Stimulated activated CD8-positive, alpha-beta memory T cell treated with anti-CD3 and anti-CD28 coated beads, Interleukin-12 subunit alpha, Interleukin-12 subunit beta, amount 100 ng/mL, for 4 hours (primary cell): ENCODE measurements around the gene NBAS.
"Not testable (repeated sequence)": the region's sequence is repeated elsewhere in the genome, so short reads cannot be mapped to it uniquely, and the experiment has no call there.

ENCODE experiments used
- DNase-seq: peaks from one replicate; pipeline ENCODE4 v3.0.0-alpha.2; 2020; ENCODE audit warnings: low read depth

NBAS gene

GRCh38 chr2:15260835-15261234, 300.3 kb downstream of the NBAS start:
- no peak for DNase-seq

DNA sequence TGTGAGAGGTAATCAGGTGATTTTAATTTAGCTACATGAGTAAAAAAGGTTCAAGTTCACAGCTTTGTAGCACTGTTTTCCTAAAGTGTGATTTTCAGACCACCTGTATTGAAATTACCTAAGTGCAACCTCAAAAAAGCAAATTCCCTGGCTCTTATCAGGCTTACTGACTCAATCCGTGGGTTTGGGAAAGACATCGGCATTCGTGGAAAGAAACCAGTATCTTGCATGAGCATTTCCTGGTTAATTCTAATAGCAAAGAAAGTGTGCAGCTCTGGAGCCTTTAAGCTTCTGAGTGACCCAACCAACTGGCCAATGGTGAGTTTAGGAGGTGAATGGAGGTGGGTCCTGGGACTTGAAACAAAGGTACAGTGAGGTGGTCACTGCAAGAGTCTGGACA, 300.9 kb downstream of the NBAS start:
- no peak for DNase-seq

GRCh38 chr2:15259356-15259756, 301.8 kb downstream of the NBAS start:
- DNase-seq: no peak

DNA sequence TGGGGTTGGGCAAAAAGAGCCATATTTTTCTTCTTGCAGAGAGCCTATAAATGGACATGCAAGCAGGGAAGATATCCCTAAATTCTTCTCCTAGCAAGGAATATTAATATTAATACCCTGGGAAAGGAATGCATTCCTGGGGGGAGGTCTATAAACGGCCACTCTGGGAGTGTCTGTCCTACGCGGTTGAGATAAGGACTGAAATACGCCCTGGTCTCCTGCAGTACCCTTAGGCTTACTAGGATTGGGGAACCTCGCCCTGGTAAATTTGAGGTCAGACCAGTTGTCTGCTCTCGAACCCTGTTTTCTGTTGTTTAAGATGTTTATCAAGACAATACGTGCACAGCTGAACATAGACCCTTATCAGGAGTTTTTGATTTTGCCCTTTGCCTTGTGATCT, 302.7 kb downstream of the NBAS start:
- not testable (repeated sequence) for DNase-seq

DNA sequence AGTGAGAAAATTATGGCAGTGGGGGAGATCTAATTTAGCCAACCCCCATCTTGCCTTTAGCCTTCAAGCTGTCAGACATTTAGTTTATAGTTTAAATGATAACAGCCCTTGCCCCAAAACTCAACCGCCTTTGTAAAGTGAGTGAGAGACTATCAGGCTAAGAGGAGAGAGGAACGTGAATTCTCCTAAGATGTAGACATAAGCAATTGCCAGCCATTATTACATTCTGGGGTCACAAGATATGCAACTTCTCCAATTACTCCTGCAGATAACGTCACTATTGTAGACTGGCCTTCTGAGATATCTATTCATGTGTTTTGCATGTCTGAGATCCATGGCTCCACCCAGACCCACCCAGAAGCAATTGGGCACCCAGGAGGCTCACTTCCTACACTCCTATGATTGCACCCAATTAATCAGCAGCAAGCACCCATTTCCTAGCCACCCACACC, 307.3 kb downstream of the NBAS start:
- no peak for DNase-seq

GRCh38 chr2:15253247-15253646, 307.9 kb downstream of the NBAS start:
- DNase-seq: no peak

- no peak for DNase-seq
Observed at GRCh38 chr2:15251753-15252152, 309.4 kb downstream of the NBAS start.

DNA sequence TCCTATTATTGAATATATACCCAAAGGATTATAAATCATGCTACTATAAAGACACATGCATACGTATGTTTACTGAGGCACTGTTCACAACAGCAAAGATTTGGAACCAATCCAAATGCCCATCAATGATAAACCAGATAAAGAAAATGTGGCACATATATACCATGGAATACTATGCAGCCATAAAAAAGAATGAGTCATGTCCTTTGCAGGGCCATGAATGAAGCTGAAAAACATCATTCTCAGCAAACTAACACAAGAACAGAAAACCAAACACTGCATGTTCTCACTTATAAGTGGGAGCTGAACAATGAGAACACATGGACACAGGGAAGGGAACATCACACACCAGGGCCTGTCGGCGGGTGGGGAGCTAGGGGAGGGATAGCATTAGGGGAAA, 310.2 kb downstream of the NBAS start:
- DNase-seq: not testable (repeated sequence)

GRCh38 chr2:15246870-15247269, 314.3 kb downstream of the NBAS start:
- DNase-seq: no peak

GRCh38 chr2:15243762-15244161, 317.4 kb downstream of the NBAS start:
- no peak for DNase-seq

GRCh38 chr2:15242936-15243461, 318.1 kb downstream of the NBAS start:
- DNase-seq: no peak

- no peak for DNase-seq
Observed at GRCh38 chr2:15241929-15242328, 319.2 kb downstream of the NBAS start.

- no peak for DNase-seq
Observed at GRCh38 chr2:15241201-15241600, 319.9 kb downstream of the NBAS start.

DNA sequence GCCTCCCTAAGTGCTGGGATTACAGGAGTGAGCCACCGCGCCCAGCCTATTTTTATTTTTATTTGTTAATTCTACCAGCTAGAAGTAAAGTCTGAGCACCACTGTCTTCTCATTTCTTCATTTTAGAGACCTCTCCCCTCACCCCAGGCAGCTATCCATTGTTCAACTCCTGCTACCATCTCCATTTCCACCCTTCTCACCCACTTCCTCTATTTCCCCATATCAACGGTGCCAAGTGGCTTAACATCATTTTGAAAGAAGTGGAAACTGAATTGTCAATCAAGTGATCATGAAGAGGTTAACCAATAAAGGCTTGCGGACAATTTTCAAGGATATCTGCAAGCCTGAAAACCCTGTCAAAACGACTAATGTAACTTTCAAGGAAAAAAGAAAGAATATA, 323.1 kb downstream of the NBAS start:
- no peak for DNase-seq

DNA sequence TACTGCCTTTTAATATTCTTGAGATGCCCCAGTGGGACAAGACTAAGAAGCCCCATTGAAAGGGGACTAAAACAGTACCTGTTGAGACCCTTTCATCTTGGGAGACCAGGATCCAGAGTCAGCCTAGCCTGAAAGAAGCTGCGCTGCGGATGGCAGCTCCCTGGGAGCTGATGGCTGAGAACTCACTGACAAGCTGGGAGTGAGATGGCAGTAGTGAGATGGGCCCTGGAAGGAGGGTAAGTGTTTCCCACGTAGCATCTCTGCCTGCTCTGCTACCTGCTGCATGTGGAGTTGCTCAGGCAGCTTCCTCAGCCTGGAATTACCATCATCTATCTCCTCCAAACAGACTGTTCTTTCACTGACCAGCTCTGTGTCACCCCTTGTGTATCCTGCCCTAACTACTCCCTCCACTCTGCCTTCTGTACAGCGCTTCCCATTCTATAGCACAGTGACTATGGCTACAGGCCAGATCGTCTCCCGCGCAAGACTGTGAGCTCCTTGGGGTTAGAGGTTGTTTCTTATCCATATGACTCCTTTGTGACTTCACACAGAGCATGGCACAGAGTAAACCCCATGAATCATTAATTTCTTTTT, 330.4 kb downstream of the NBAS start:
- no peak for DNase-seq

DNA sequence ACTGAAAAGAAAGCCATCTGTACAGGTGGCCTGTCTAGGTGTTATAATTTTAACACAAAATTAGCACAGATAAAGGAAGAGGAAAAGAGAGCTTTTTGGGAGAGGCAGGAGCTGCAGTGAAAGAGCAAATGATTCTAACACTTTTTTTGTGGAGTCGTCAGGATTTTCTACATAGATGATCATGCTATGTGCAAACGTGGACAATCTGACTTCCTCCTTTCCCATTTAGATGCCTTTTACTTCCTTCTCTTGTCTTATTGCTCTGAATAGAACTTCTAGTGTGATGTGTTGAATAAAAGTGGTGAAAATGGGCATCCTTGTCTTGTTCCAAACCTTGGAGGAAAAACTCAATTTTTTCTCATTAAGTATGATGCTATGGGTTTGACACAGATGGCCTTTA, 334.5 kb downstream of the NBAS start:
- DNase-seq: no peak

- DNase-seq: no peak
Observed at GRCh38 chr2:15225131-15225530, 336.0 kb downstream of the NBAS start.

- DNase-seq: no peak
Observed at GRCh38 chr2:15224641-15225040, 336.5 kb downstream of the NBAS start.

DNA sequence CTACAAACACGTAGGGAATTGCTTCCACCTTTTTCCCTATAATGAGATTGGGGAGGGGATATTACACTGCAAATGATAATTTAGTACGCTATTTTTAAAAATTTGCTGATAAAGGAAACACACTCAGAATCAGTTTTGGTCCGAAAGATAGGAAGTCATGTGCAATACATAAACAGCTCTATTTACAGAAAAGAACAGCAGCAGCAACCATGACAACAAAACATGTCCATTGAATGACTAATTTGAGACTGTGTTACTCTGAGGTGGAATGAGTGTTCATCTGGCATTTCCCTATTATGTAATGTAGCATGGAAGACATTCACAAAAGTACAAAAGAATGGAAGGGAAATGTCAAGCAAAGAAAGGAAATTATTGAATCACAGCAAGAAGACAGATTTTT, 337.2 kb downstream of the NBAS start:
- DNase-seq: no peak

DNA sequence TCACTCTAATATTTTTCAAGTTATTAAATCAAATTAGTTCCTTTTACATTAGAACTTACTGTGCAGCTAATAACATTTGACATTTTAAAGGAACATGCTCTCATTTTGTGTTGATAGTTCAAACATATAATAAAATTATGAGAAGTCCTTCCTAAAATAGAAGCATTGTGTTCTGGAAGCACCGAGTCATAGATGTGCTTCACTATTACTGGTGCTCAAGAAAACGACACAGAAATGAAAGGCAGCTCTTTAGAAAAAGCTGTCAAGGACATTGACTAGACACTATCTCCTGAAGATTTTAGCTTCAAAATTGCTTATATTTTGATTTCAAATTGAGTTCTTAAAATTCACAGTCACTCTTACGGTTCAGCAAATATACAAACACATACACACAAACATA, 338.3 kb downstream of the NBAS start:
- no peak for DNase-seq

- no peak for DNase-seq
Observed at GRCh38 chr2:15220603-15221002, 340.5 kb downstream of the NBAS start.

DNA sequence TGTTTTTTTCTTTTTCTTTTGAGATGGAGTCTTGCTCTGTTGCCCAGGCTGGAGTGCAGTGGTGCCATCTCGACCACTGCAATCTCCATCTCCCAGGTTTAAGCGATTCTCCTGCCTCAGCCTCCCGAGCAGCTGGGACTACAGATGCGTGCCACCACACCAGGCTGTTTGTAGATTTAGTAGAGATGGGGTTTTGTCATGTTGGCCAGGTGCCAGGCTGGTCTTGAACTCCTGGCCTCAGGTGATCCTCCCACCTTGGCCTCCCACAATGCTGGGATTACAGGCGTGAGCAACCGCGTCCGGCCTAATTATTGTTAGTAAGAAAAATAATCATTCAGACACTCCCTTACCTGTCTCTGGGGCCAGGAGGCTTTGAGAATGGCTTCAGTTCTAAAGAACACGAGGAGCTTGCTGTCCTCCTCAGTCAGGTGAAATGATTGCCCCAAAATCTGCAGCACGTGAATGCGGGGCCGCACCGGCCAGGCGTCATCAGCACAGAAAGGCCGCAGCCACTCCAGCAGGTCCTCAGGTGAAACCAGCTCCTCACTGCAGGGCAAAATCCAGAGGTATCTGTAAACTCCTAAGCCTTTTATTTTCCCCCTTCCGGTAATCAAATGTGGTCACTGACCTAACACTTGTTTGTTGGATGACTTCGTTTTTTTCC, 342.6 kb downstream of the NBAS start:
- DNase-seq: no peak

GRCh38 chr2:15212249-15212648, 348.9 kb downstream of the NBAS start:
- no peak for DNase-seq

DNA sequence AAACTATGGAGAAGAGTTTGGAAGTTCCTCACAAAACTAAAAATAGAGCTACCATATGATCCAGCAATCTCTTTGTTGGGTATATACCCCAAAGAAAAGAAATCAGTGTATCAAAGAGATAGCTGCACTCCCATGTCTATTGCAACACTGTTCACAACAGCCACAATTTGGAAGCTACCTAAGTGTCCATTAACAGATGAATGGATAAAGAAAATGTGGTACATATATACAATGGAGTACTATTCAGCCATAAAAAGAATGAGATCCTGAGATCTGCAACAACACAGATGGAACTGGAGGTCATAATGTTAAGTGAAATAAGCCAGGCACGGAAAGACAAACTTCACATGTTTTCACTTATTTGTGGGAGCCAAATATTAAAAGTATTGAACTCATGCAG, 350.6 kb downstream of the NBAS start:
- DNase-seq: not testable (repeated sequence)
